SU-DHL-6 (cell line): ENCODE data around the gene KYNU.

Experiments used
- H2AFZ ChIP-seq: fragments of 200-600 bp; sonication (generic); 2 replicates; pipeline ENCODE4 v1.6.1; 2014; ENCODE audit warnings: low read depth, mild to moderate bottlenecking, moderate library complexity, mixed read lengths, antibody characterized with exemption, low read length; ENCODE audit not compliant: severe bottlenecking
- H3F3A ChIP-seq: fragments of 200-600 bp; shearing (Covaris generic); 2 replicates; pipeline ENCODE4 v1.6.0; 2016; ENCODE audit warnings: antibody characterized with exemption, mild to moderate bottlenecking; ENCODE audit not compliant: insufficient read depth
- H3K27ac ChIP-seq: fragments of 200-600 bp; sonication (generic); 2 replicates; pipeline ENCODE4 v1.5.1; 2016; ENCODE audit warnings: low read depth, mild to moderate bottlenecking, low read length, moderate library complexity, mixed read lengths
- H3K27me3 ChIP-seq: fragments of 200-600 bp; sonication (generic), shearing (Covaris generic); 2 replicates; pipeline ENCODE4 v1.6.0; 2014; ENCODE audit warnings: mild to moderate bottlenecking, low read length
- H3K36me3 ChIP-seq: fragments of 200-600 bp; sonication (generic); 2 replicates; pipeline ENCODE4 v1.6.1; 2014; ENCODE audit warnings: mild to moderate bottlenecking, low read length, mixed read lengths
- H3K4me2 ChIP-seq: fragments of 300-600, 200-600 bp; shearing (Covaris generic), sonication (generic); 2 replicates; pipeline ENCODE4 v1.6.0; 2014; ENCODE audit warnings: low read length, low read depth, mild to moderate bottlenecking; ENCODE audit not compliant: poor library complexity, severe bottlenecking
- H3K4me3 ChIP-seq: fragments of 200-600 bp; sonication (generic); 2 replicates; pipeline ENCODE4 v1.5.1; 2014; ENCODE audit warnings: antibody characterized with exemption, low read length, mild to moderate bottlenecking, mixed read lengths; ENCODE audit not compliant: insufficient read depth, poor library complexity, severe bottlenecking
- H3K79me2 ChIP-seq: fragments of 200-600 bp; sonication (generic); 2 replicates; pipeline ENCODE4 v1.6.1; 2014; ENCODE audit warnings: mild to moderate bottlenecking, low read length, moderate library complexity; ENCODE audit not compliant: insufficient read depth
- H3K9ac ChIP-seq: fragments of 200-600 bp; sonication (generic); 2 replicates; pipeline ENCODE4 v1.7.0; 2014; ENCODE audit warnings: mild to moderate bottlenecking, low read length
- H3K9me2 ChIP-seq: fragments of 200-600 bp; sonication (generic); replicated peaks from 2 replicates; pipeline ENCODE4 v1.6.1; 2014; ENCODE audit warnings: low read length; ENCODE audit not compliant: insufficient read depth
- H3K9me3 ChIP-seq: fragments of 200-600 bp; sonication (generic); 2 replicates; pipeline ENCODE4 v1.6.1; 2014; ENCODE audit warnings: low read length, mixed read lengths; ENCODE audit not compliant: insufficient read depth
- H4K20me1 ChIP-seq: fragments of 200-600 bp; sonication (generic); 2 replicates; pipeline ENCODE4 v1.6.1; 2014; ENCODE audit warnings: low read depth, mild to moderate bottlenecking, antibody characterized with exemption, low read length, moderate library complexity, mixed read lengths
- EZH2phosphoT487 ChIP-seq: fragments of 200-600 bp; sonication (generic), shearing (Covaris generic); conservative IDR thresholded peaks from 2 replicates; pipeline ENCODE4 v1.6.1; 2018; ENCODE audit warnings: mild to moderate bottlenecking, antibody characterized with exemption, low read length, moderate library complexity, mixed read lengths
- TF ChIP-seq, protein P1 (sequence below): fragments of 200-600 bp; sonication (generic); IDR thresholded peaks from one replicate; pipeline ENCODE4 v1.5.1; 2017; ENCODE audit warnings: antibody characterized with exemption, mild to moderate bottlenecking, low read length, moderate library complexity; ENCODE audit not compliant: insufficient read depth, poor library complexity, severe bottlenecking

The KYNU gene

GRCh38 chr2:142877216-142877838, at the start of gene KYNU:
TSS of gene KYNU (plus strand) at chr2:142877664. CDS start at chr2:142885368, 7,704 bp downstream.
- peaks cover 14% of the 10 kb centered on the region; the same call in 1 of the 2 replicates for H3K79me2 ChIP-seq
- no peaks in the 10 kb centered on the region for H4K20me1 ChIP-seq
- no peaks in the 10 kb centered on the region for H3K9me2 ChIP-seq
- TF ChIP-seq EZH2phosphoT487 = no peak
- TF ChIP-seq, protein P1, sequence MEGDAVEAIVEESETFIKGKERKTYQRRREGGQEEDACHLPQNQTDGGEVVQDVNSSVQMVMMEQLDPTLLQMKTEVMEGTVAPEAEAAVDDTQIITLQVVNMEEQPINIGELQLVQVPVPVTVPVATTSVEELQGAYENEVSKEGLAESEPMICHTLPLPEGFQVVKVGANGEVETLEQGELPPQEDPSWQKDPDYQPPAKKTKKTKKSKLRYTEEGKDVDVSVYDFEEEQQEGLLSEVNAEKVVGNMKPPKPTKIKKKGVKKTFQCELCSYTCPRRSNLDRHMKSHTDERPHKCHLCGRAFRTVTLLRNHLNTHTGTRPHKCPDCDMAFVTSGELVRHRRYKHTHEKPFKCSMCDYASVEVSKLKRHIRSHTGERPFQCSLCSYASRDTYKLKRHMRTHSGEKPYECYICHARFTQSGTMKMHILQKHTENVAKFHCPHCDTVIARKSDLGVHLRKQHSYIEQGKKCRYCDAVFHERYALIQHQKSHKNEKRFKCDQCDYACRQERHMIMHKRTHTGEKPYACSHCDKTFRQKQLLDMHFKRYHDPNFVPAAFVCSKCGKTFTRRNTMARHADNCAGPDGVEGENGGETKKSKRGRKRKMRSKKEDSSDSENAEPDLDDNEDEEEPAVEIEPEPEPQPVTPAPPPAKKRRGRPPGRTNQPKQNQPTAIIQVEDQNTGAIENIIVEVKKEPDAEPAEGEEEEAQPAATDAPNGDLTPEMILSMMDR = no peak
- peak within 1 kb of the TSS; percentile 94 for H3K4me2 ChIP-seq
- no peaks in the 10 kb centered on the region for H3K27me3 ChIP-seq
- H3K27ac ChIP-seq = peak within 1 kb of the TSS; percentile 93
- no peaks in the 10 kb centered on the region for H3K9me3 ChIP-seq
- peak within 1 kb of the TSS; percentile 60 for H2AFZ ChIP-seq
- no peaks in the 10 kb centered on the region for H3K36me3 ChIP-seq
- H3K9ac ChIP-seq = peak within 1 kb of the TSS; percentile 49
- H3F3A ChIP-seq = peaks cover 81% of the 10 kb centered on the region
- peak within 1 kb of the TSS; percentile 54 for H3K4me3 ChIP-seq

DNA sequence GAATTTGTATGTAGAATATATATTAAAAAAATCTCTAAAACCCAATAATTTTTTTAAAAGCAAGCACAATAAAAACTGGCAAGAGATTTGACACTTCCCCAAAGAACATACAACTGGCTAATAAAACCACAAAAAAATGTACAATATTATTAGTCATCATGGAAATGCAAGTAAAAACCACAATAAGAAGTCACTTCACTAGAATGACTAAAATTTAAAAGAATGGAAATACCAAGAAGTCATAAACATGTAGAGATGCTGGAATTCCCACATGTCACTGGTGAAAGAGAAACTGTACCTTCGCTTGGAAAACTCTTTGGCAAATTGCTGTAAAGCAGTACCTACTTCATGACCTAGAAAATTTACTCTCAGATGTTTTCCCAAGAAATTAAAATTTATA, 43.4 kb upstream of the KYNU start:
- Histone ChIP-seq H3K9me3 (no peaks in the 10 kb centered on the region), H3K36me3 (peaks cover 40% of the 10 kb centered on the region), H4K20me1 (no peaks in the 10 kb centered on the region), H3K4me2 (no peak overlapping the region), H2AFZ (no peak overlapping the region), H3K9me2 (no peaks in the 10 kb centered on the region), H3K4me3 (no peak overlapping the region), H3K79me2 (no peaks in the 10 kb centered on the region), H3F3A (no peaks in the 10 kb centered on the region), H3K27ac (no peak overlapping the region), H3K27me3 (no peaks in the 10 kb centered on the region), H3K9ac (no peak overlapping the region)
- TF ChIP-seq, protein P1 = no peak
- no peak for TF ChIP-seq EZH2phosphoT487

DNA sequence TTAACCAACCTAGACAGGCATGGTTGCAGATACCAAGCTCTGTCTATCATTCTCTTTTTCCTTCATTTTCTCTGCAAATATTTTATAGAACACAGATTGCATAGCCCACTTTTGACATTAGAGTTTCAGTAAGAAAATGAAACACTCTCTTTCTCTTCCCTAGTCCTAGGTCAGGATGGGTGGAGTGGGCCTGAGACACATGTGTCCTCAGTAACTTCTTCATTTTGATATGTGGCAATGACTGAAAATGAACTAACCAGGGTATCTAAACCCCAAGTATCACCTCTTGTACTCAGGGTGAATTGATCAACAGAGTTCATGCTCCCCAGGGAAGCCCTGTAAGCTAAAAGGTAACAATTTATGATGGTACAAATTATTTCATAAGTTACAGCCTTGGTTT, 37.0 kb upstream of the KYNU start:
- Histone ChIP-seq H3K9ac (no peak overlapping the region), H3K4me2 (no peak overlapping the region), H3K27ac (no peak overlapping the region), H3F3A (no peaks in the 10 kb centered on the region), H4K20me1 (no peaks in the 10 kb centered on the region), H3K79me2 (no peaks in the 10 kb centered on the region), H3K9me3 (no peaks in the 10 kb centered on the region), H3K36me3 (peaks cover 11% of the 10 kb centered on the region; the same call in 1 of the 2 replicates), H2AFZ (no peak overlapping the region), H3K9me2 (no peaks in the 10 kb centered on the region), H3K4me3 (no peak overlapping the region), H3K27me3 (no peaks in the 10 kb centered on the region)
- TF ChIP-seq, protein P1 = no peak
- TF ChIP-seq EZH2phosphoT487 = no peak
